Left ventricle myocardium superior (tissue), 1 donor: ENCODE data around the gene B3GALNT2. TPM values are rescaled to one million over a fixed set of nuclear protein-coding genes. Genes with fewer than 3 reads are reported as not detected.
"Not testable (repeated sequence)": the region's sequence is repeated elsewhere in the genome, so short reads cannot be mapped to it uniquely, and the experiment has no call there.

Experiments used
- ATAC-seq: fragments of 200-7000 bp; cut with Tn5 transposase; one replicate; pipeline ENCODE4 v1.9.1; 2020; ENCODE audit warnings: mild to moderate bottlenecking, moderate library complexity
- DNase-seq: peaks from one replicate; pipeline ENCODE4 v3.0.0-alpha.2; 2020
- intact Hi-C: fragments of 100-400 bp; cut with micrococcal nuclease; formaldehyde crosslinking; loops from one replicate; pipeline ENCODE4 v1.11.0; 2022
- long read RNA-seq: library from polyadenylated mRNA; unstranded; transcript quantifications from one replicate; pipeline ENCODE4 v2.0.0, GENCODE V29; 2021
- total RNA-seq: library from RNA; stranded (reverse); fragmentation: NEBNext Ultra II Directional; extraction: Animal tissue kit (Norgen Biotek cat#: 25700); gene quantifications from one replicate; pipeline ENCODE4 v1.2.1, GENCODE V29; 2021
- donor health status: DM: no; HTN: yes; CAD: no; lungs with severe emphysema.

Gene B3GALNT2
- 20.7 TPM for total RNA-seq
- long read RNA-seq, transcript B3GALNT2-202 (12 exons, 2,015 nt) = major isoform, 16 of 27 reads
- long read RNA-seq, partial matches to known transcripts = 7 of 27 reads
- long read RNA-seq, other reads (novel, unspliced or antisense) = 4 of 27 reads

DNA sequence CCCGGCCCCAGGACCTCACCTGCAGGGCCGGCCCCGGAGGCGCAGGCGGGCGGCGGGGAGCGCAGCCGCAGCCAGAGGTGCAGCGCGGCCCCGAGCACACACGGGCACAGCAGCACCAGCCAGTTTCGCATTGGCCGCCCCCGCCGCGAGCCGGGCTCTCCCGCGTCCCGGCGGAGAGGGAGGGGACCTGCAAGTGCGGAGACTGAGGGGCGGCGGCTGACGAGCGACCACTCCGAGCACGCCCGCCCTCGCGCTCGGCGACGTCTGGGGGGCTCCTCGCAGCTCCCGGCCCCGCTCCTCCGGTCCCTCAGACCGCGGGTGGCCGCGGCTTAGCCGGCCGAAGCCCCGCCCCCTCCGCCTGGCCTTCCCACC lies at the start of gene B3GALNT2:
B3GALNT2 (minus strand) TSS at position 331 of the 372 bp plus-strand sequence; CDS start at position 131, 200 bp downstream.
- no peak for DNase-seq
- intact Hi-C loops = no loop called here
- ATAC-seq = peak; percentile 56

DNA sequence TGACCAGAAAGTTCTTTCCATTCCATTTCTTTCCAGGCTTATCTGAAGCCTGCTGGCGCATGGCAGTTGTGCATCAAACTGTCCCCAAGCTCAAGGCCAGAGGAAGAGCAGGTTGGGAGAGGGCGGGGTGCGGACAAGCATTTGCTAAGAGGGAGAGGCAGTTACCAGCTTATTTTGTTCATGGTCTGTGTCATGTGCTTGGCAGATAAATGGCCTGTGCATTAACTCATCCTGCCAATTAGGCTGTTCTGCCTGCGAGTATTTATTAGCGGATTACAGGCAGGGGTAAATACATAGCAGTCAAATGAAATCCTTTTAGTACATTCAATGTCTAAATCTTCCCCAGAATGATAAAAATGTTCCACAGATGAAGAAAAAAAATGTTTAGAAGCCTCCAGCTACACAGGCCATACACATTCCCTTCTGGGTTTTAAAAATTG lies 48.9 kb upstream of the B3GALNT2 start:
- intact Hi-C loops = no loop called here
- DNase-seq = no peak
- ATAC-seq = peak; percentile 75

DNA sequence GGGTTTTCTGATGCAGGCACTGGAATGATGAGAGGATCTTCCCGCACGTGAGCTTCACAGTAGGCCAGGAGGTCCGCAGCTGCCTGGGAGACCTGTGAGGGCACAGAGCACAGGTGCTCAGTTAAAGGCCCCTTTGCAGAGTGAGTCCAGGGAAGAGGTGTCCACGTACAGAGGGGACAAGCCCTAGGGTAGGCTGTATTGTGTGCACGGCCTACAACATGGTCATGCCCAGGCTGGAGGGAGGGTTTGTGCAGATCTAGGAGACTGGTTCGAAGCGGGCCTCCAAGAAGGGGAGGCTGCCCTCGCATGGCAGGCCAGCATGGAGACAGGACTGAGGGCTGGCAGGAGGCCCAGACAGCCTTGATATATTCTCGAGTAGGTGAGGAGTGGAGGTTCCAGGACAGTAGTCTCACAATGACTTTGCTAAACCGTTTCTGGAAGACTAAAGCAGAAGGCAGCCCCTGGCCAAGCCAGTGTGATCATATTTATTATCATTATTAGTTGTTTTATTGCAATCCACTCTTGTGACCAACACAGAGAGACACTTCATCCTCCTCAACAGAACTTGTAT lies 48.0 kb upstream of the B3GALNT2 start:
- intact Hi-C loops = no loop called here
- DNase-seq (peak; percentile 59), ATAC-seq (peak; percentile 84)

DNA sequence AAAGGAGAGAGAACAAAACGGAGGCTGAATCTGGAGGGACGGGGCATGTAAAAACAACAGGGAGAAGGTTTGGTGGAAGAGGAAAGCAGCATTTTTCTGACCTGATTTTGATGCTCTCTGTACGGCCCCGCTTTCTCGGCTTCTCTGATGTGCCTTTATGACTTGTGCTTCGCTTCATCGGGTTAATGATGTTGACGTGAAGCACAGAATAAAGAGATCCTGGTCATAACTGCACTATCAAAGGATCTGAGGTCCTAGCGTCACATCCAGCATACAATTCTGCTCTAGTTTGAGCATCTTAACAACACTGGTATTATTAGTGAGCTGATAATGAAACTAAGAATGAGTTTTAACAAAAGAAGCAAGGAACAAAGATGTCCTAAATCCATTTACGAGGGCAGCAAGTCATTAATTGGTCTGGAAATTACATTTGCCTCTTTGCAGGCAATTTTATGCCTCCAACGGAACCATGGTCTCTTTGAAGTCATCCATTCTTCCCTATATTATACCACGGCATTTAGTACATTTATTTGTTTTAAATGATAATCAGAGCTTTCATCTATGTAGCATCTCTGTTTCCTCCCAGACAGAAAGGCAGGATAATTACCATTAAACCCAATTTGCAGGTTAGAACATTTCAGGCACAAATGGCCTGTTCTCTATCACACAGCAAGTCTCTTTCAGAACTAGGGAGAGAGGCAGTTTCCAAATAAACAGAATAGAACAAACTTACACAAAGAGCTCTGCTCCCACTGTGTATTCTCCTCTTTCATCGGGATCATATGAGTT lies 45.3 kb upstream of the B3GALNT2 start:
- DNase-seq (no peak), ATAC-seq (no peak)
- intact Hi-C loops = no loop called here

DNA sequence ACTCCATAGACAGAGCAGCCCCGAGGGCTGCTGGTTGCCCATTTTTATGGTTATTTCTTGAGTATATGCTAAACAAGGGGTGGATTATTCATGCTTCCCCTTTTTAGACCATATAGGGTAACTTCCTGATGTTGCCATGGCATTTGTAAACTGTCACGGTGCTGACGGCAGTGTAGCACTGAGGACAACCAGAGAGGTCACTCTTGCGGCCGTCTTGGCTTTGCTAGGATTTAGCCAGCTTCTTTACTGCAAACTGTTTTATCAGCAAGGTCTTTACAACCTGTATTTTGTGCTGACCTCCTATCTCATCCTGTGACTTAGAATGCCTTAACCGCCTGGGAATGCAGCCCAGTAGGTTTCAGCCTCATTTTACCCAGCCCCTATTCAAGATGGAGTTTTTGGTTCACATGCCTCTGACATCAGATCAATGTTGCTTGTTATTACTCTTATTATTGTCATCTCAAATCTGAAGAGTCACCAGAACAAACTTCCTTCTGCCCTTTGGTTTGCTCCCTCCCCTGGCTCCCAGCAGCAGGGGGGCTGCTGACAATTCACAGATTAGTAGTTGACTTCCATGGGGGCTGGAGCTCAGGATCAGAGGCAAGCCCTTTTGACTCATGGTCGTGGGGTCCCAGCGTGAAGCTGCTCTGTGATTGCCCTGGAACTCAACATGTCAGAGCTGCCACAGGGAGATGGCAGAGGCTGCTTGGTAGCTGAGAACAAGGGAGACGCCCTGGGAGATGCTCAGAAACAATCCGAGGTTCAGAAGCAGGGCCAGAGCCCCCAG lies 42.3 kb upstream of the B3GALNT2 start:
- ATAC-seq, DNase-seq, intact Hi-C loops: not testable (repeated sequence)

DNA sequence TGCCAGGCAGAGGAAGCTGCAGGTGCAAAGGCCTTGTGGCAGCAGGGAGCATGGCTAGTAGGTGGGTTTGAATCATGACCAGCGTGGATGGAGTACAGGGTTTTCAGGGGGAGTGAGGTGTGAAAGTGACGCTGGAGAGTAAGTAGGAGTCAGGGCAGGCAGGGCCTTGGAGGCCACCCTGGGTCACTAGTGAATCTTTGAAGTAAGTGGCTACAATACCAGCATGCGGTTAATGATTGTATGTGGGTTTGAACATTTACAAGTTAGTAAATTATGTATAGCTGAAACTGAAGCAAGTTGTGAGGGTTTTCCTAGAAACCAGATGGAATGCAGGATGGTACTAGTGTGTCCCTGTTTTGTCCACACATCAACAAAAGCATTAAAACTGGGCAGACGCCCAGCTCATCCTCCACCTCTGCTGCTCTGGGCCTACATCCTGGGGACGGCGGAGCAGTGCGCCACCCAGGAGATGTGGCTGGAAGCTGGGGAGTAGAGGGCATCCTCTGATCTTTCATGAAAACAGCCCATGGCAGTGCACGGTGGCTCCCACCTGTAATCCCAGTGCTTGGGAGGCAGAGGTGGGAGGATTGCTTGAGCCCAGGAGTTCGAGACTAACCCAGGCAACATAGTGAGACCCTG lies 41.2 kb upstream of the B3GALNT2 start:
- intact Hi-C loops = no loop called here
- DNase-seq = no peak
- no peak for ATAC-seq

DNA sequence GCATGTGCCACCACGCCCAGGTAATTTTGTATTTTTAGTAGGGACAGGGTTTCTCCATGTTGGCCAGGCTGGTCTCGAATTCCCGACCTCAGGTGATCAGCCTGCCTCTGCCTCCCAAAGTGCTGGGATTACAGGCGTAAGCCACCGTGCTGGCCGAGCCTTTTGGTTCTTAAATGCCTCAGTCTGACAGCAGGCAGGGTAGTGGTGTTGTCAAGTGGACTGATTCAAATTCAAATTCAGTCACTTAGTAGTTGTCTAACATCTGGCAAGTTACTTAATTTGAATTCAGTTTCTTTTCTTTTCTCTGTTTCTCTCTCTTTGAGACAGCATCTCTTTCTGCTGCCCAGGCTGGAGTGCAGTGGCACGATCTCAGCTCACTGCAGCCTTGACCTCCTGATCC lies 38.6 kb upstream of the B3GALNT2 start:
- ATAC-seq, DNase-seq, intact Hi-C loops: not testable (repeated sequence)

DNA sequence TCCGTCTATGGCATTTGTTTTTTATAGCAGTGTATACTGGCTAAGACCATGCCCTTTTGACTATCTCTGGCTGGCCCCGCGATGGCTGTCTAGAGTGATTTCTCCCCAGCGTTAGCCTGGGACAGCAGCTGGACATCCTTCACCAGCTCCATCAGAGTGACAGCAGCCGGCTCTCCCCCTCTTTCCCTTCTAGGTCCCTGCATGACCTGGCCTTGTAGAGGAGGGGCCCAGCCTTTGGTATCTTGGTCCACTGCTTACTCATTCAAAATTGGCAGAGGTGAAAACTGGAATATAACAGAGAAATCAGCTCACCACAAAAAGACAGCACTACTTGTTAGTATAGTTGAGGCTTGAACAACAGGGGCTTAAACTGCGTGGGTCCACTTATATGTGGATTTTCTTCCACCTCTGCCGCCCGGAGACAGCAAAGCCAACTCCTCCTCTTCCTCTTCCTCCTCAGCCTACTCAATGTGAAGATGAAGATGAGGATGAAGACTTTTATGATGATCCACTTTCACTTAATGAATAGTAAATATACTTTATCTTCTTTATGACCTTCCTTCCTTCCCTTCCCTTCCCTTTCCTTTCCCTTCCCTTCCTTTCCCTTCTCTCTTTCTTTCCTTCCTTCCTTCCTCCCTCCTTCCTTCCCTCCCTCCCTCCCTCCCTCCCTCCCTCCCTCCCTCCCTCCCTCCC lies 29.4 kb upstream of the B3GALNT2 start:
- DNase-seq = no peak
- intact Hi-C loops = no loop called here
- ATAC-seq = no peak

DNA sequence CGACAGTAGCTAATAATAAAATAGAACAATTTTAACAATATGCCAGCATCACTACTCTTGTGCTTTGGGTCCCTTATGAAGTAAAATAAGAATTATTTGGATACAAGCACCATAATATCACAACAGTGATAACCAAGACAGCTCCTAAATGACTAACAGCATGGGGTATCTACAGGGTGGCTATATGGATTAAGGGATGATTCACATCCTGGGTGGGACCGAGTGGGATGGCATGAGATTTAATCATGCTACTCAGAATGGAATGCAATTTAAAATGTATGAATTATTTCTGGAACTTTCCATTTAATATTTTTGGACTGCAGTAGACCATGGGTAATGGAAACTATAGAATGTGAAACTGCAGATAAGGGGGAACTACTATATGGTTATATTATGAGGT lies 28.1 kb upstream of the B3GALNT2 start:
- ATAC-seq = no peak
- DNase-seq = no peak
- intact Hi-C loops = no loop called here

DNA sequence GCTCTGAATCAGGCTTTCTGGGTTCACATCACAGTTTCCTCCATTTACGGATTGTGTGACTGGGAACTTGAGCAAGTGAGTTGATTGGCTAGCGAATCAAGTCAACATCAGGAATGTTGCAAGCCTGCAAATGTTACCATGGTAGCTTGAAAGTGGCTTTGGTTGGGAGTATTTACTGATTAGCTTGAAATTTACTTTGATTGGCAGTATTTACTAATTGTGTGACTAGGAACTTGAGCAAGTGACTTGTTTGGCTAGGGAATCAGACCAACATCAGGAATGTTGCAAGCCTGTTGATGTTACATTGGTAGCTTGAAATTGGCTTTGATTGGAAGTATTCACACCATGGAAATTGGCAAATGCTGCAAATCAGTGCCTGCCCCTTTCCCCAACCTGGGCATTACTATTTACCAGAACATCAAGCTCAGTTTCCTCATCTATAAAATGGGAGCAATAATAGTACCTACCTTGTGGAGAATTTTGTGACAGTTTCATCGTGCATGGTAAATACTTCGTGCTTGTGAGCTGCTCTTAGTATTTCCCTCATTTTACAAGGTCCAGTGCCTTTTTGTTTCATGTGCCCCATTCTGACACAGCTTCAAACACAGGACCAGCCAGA lies 23.1 kb upstream of the B3GALNT2 start:
- intact Hi-C loops = no loop called here
- ATAC-seq (no peak), DNase-seq (no peak)

DNA sequence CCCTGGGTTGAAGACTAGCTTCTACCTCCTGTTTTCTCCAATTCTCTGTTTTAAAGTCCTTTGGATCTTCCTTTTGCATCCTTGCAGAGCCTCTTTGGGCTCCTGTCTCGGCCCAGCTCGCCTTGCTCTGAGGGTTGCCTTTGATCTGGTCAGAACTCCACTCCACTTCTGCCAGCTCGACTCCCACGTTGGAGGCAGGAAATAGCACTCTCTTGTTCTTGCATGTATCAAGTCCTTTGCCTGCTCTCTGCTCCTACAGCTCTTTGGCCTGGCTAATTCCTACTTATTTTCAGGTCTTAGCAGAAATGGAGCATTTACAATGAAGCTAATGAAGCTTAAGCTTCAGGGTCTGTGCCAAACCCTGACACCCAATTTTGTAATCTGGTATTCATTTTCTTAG lies 21.1 kb upstream of the B3GALNT2 start:
- intact Hi-C loops = no loop called here
- DNase-seq (no peak), ATAC-seq (no peak)

DNA sequence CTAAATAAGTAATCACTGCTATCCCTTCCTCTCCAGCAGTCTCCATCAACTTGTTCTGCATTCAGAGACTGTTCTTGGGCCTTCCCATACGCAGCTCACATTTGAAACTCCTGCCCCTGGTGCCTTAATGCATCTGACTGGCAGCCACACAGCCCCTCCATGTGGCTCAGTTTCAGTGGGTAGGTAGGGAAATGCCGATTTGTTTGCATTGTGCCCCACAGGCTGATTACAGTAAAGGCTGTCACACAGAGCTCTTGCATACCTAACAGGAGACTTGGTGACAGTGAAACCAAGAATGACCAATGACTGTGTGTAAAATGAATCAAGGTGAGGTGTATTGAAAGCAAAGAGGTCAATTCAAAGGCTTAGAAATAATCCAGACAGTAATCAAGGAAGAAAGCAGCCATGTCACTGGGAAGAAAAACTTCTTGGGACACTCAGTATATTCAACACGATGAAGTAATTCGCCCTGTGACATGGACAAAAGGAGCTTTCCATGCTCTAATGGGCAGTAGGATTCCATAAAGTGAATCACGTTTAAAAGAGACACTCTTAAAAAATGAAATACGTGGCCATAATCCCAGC lies 12.7 kb upstream of the B3GALNT2 start:
- intact Hi-C loops = loop anchor here (10.0 kb wide), 1 partner anchor 458 kb away; no protein-coding TSS in a partner anchor
- no peak for ATAC-seq
- DNase-seq = no peak

DNA sequence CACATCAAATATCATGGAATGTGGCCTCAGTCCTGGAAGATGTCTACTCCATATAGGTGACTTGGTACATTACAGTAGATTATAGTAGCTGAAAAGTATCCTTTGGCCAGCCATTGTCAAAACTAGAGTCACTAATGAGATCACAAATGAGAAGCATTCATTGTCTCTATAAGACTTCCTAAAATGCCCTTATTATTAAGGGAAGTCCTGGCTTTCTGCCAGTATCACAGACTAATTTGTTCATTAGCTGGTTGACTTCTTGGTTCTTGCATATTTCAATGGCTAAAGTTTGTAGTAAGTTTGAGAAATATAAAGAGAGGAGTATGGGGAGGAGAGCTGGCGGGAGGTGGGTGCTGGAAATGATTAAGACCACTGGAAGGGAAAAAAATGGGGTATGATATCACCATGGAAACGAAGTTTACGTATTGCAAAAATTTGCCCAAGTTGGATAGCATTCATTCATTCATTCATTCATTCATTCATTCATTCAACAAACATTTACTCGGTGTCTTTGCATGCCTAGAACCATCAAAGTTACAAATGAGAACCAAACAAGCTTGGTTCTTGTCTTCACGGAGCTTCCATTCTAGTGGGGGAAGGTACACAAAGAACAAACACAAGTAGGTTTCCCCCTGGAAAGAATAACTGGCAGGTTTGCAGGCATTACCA lies 11.7 kb upstream of the B3GALNT2 start:
- DNase-seq (no peak), ATAC-seq (no peak)
- intact Hi-C loops = loop anchor here (10.0 kb wide), 1 partner anchor 459 kb away; no protein-coding TSS in a partner anchor

DNA sequence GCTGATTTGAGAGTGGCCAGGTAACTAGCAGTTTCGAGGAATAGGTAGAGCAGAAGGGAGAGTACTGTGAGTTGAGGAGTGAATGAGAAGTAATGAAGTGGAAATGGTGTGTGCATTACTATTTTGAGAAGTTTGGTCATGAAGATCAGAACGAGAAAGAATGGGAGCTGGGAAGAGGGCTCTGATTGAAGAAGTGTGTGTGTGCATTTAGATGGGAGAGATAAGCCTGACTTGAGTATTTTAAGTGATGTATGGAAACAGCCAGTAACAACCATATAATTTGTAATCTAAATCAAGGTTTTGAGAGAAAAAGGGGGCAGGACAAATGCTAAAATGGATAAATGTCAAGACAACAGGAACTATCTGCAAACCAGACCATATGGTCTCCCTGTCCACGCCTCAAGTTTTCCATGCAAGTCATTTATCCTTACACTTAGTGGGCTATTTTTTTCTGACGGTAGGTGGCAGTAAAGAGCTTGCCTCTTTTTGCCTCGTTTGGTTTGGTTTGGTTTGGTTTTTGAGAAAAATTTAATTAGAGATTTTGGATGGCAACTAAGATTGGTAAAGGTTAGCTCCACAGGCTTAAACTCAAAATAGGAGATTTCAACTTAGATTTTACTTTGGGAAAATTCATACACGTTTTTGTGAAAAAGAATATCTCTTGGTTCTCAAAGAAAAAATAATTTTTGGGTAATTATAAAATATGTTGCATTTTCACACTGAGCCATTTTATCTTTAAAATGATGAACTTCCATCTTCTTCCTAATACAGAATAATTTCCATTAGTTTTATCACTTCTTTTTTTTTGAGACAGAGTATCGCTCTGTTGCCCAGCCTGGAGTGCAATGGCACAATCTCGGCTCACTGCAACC lies 9.5 kb upstream of the B3GALNT2 start:
- intact Hi-C loops = loop anchor here (5.0 to 10.0 kb wide), 2 partner anchors 269 to 461 kb away; no protein-coding TSS in a partner anchor
- ATAC-seq (peak; percentile 38), DNase-seq (no peak)

DNA sequence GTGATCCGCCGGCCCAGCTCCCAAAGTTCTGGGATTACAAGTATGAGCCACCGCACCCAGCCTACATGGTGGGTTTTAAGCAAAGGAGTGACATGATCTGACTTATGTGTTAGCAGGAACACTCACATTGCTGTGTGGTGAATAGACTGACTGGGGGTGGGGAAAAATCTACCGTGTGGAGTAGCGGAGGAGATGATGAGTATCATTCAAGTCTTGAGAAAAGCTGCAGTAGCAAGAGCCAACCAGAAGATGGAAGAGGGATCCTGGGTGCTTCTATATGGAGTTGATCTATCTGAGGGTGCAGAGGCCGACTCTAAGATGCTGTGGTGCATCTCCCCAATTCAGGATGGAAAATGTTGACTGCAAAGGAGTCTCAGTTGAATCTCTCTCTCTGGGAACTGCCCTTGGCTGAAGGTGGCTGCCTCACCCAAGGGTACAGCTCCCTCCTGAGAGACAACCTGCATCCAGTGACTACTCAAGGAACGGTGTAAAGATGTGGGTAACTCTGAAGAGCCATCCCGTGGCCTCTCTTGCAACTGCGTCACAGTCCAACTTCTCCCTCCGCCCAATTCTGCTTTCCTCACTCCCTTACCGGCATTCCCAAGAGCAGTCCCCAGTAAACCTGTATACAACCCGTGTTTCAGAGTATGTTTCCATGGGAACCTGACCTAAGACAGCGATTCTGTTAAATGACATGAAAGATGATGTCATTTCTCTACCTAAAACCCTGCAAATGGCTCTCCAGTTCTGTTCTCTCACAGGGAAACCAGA lies 7.4 kb upstream of the B3GALNT2 start:
- intact Hi-C loops = loop anchor here (5.0 to 10.0 kb wide), 2 partner anchors 271 to 463 kb away; no protein-coding TSS in a partner anchor
- DNase-seq (no peak), ATAC-seq (no peak)
